HG03342 (cell line): Measurements from ENCODE around the gene TNFAIP8.

Source experiments
- ATAC-seq: cut with Tn5 transposase; IDR thresholded peaks from one replicate; pipeline ENCODE4 v1.9.1; 2021; ENCODE audit warnings: mild to moderate bottlenecking, moderate library complexity; ENCODE audit not compliant: unreplicated experiment

Gene TNFAIP8

GRCh38 chr5:119345861-119346260, 10.0 kb upstream of the TNFAIP8 start:
- ATAC-seq: no peak

GRCh38 chr5:119346394-119346793, 9.4 kb upstream of the TNFAIP8 start:
- no peak for ATAC-seq

GRCh38 chr5:119347574-119347973, 8.2 kb upstream of the TNFAIP8 start:
- no peak for ATAC-seq

GRCh38 chr5:119347991-119348390, 7.8 kb upstream of the TNFAIP8 start:
- no peak for ATAC-seq

GRCh38 chr5:119353213-119353612, 2.6 kb upstream of the TNFAIP8 start:
- ATAC-seq: no peak

GRCh38 chr5:119353686-119354366, 2.0 kb upstream of the TNFAIP8 start:
- ATAC-seq: peak; percentile 59

GRCh38 chr5:119354537-119355243, 1.1 kb upstream of the TNFAIP8 start:
- ATAC-seq: no peak

- no peak for ATAC-seq
These were observed 578 bp upstream of the TNFAIP8 start for GRCh38 chr5:119355244-119355638.

GRCh38 chr5:119356612-119357188, 881 bp downstream of the TNFAIP8 start:
- ATAC-seq: no peak

GRCh38 chr5:119357270-119357669, 1.5 kb downstream of the TNFAIP8 start:
- ATAC-seq: no peak

GRCh38 chr5:119357808-119358529, 2.1 kb downstream of the TNFAIP8 start:
- no peak for ATAC-seq

- no peak for ATAC-seq
These were observed 2.7 kb downstream of the TNFAIP8 start for GRCh38 chr5:119358530-119358900.

GRCh38 chr5:119358901-119359603, 3.2 kb downstream of the TNFAIP8 start:
- ATAC-seq: no peak

- ATAC-seq: no peak
These were observed 4.1 kb downstream of the TNFAIP8 start for GRCh38 chr5:119359737-119360413.

GRCh38 chr5:119360905-119361593, 5.2 kb downstream of the TNFAIP8 start:
- no peak for ATAC-seq

GRCh38 chr5:119361594-119362125, 5.8 kb downstream of the TNFAIP8 start:
- no peak for ATAC-seq

- ATAC-seq: no peak
These were observed 6.9 kb downstream of the TNFAIP8 start for GRCh38 chr5:119362714-119363113.

- no peak for ATAC-seq
These were observed 7.5 kb downstream of the TNFAIP8 start for GRCh38 chr5:119363271-119363670.

- ATAC-seq: peak; percentile 33
These were observed 8.1 kb downstream of the TNFAIP8 start for GRCh38 chr5:119363936-119364335.
